CD4-positive, CD25-positive, alpha-beta regulatory T cell (primary cell): ENCODE measurements around the gene GPR3. TPM values are rescaled to one million over a fixed set of nuclear protein-coding genes. Genes with fewer than 3 reads are reported as not detected.
"Not testable (repeated sequence)": the region's sequence is repeated elsewhere in the genome, so short reads cannot be mapped to it uniquely, and the experiment has no call there.

Experiments
- ATAC-seq, 2 donors: fragments of 150-1000 bp; cut with Tn5 transposase; one replicate each; pipeline ENCODE4 v1.10.0; 2021; ENCODE audit warnings: low read depth in 2 of 2, moderate number of reproducible peaks in 2 of 2, moderate library complexity in 1 of 2
- DNase-seq, 3 donors: peaks; one replicate each; pipeline versions ENCODE4 v3.0.0 to v3.0.0-alpha.2; 2012 to 2022; ENCODE audit warnings: mixed read lengths in 1 of 3
- H3K27ac ChIP-seq: one replicate; pipeline ENCODE4 v1.7.0; 2013; ENCODE audit warnings: mild to moderate bottlenecking, low read length; ENCODE audit not compliant: insufficient read depth, poor library complexity, severe bottlenecking
- H3K27me3 ChIP-seq: one replicate; pipeline ENCODE4 v1.7.0; 2013; ENCODE audit warnings: low read length; ENCODE audit not compliant: control insufficient read depth, insufficient read depth
- H3K36me3 ChIP-seq: one replicate; pipeline ENCODE4 v1.7.0; 2013; ENCODE audit warnings: mild to moderate bottlenecking, low read length, moderate library complexity; ENCODE audit not compliant: control insufficient read depth, insufficient read depth
- H3K4me1 ChIP-seq: 2 replicates; pipeline ENCODE4 v1.7.0; 2013; ENCODE audit warnings: mild to moderate bottlenecking, low read length; ENCODE audit not compliant: insufficient read depth, control insufficient read depth, poor library complexity, severe bottlenecking
- H3K4me3 ChIP-seq: one replicate; pipeline ENCODE4 v1.7.0; 2013; ENCODE audit warnings: low read depth, mild to moderate bottlenecking, low read length, moderate library complexity
- H3K9me3 ChIP-seq, 2 experiments: 1 replicate in 1 of 2; 2 replicates in 1 of 2; pipeline ENCODE4 v1.7.0; 2013; ENCODE audit warnings: low read length in 2 of 2, mild to moderate bottlenecking in 1 of 2, moderate library complexity in 1 of 2; ENCODE audit not compliant: control insufficient read depth in 2 of 2
- H3K27ac Mint-ChIP-seq, 3 donors: one replicate each; pipeline ENCODE4 v1.8.0; 2020 to 2022; ENCODE audit warnings: mild to moderate bottlenecking in 3 of 3, mixed read lengths in 3 of 3, moderate library complexity in 2 of 3
- H3K27me3 Mint-ChIP-seq: one replicate; pipeline ENCODE4 v1.8.0; 2022; ENCODE audit warnings: mild to moderate bottlenecking, mixed read lengths
- H3K36me3 Mint-ChIP-seq: one replicate; pipeline ENCODE4 v1.8.0; 2020; ENCODE audit warnings: mixed read lengths
- H3K4me1 Mint-ChIP-seq, 4 donors: one replicate each; pipeline ENCODE4 v1.8.0; 2020 to 2022; ENCODE audit warnings: mixed read lengths in 4 of 4, mild to moderate bottlenecking in 1 of 4
- H3K4me3 Mint-ChIP-seq, 4 donors: one replicate each; pipeline ENCODE4 v1.8.0; 2020 to 2022; ENCODE audit warnings: mild to moderate bottlenecking in 4 of 4, mixed read lengths in 4 of 4, moderate library complexity in 3 of 4
- H3K9me3 Mint-ChIP-seq, 7 donors: one replicate each; pipeline ENCODE4 v1.8.0; 2020 to 2022; ENCODE audit warnings: mixed read lengths in 7 of 7, mild to moderate bottlenecking in 3 of 7, moderate library complexity in 2 of 7
- polyA plus RNA-seq, 4 donors: library from polyadenylated mRNA; unstranded; fragments of 300-500 nt; fragmentation: Illumina TruSeq; gene quantifications; one replicate each; pipeline ENCODE4 v1.2.3, GENCODE V29; 2021
- total RNA-seq: library from RNA; stranded (reverse); gene quantifications from one replicate; pipeline ENCODE4 v1.2.3, GENCODE V29; 2022

The GPR3 gene
- total and polyA plus RNA-seq, 5 donors from 2014 or later, result 0.07 to 0.47 (median 0.21) TPM; not detected in 2

GRCh38 chr1:27400082-27400962, 7.9 kb downstream of the GPR3 start:
- DNase-seq (no peak), ATAC-seq (no peak)
- Mint-ChIP-seq H3K27me3 (no peaks in the 10 kb centered on the region), H3K4me1 (peaks cover 0 to 37% (median 11%) of the 10 kb centered on the region in 4 donors), H3K27ac (no peak overlapping the region), H3K9me3 (no peaks in the 10 kb centered on the region), H3K36me3 (no peaks in the 10 kb centered on the region), H3K4me3 (peak overlapping the region in 1 of 4 donors; percentile 30)
- no peak overlapping the region for H3K4me3 ChIP-seq
- peaks cover 10% of the 10 kb centered on the region for H3K4me1 ChIP-seq
- no peak overlapping the region for H3K27ac ChIP-seq
- H3K9me3 ChIP-seq, result no peaks in the 10 kb centered on the region
- H3K36me3 ChIP-seq, result peaks cover 5% of the 10 kb centered on the region
- no peaks in the 10 kb centered on the region for H3K27me3 ChIP-seq

GRCh38 chr1:27400963-27401341, 8.5 kb downstream of the GPR3 start:
- Histone ChIP-seq H3K27ac (no peak overlapping the region), H3K4me1 (peaks cover 7% of the 10 kb centered on the region), H3K4me3 (no peak overlapping the region), H3K27me3 (no peaks in the 10 kb centered on the region), H3K36me3 (peaks cover 8% of the 10 kb centered on the region), H3K9me3 (no peaks in the 10 kb centered on the region)
- Mint-ChIP-seq H3K4me3 (peak overlapping the region in 1 of 4 donors; percentile 30), H3K27ac (no peak overlapping the region), H3K36me3 (no peaks in the 10 kb centered on the region), H3K9me3 (no peaks in the 10 kb centered on the region), H3K27me3 (no peaks in the 10 kb centered on the region), H3K4me1 (peaks cover 0 to 35% (median 10%) of the 10 kb centered on the region in 4 donors)
- DNase-seq, result no peak
- no peak for ATAC-seq

GRCh38 chr1:27402349-27402754, 9.9 kb downstream of the GPR3 start:
- Mint-ChIP-seq H3K4me1 (peaks cover 0 to 35% (median 10%) of the 10 kb centered on the region in 4 donors), H3K4me3 (no peak overlapping the region), H3K27ac (peak overlapping the region in 1 of 3 donors; percentile 78), H3K36me3 (peaks cover 3% of the 10 kb centered on the region), H3K9me3 (no peaks in the 10 kb centered on the region), H3K27me3 (no peaks in the 10 kb centered on the region)
- no peak overlapping the region for H3K4me3 ChIP-seq
- no peaks in the 10 kb centered on the region for H3K9me3 ChIP-seq
- H3K4me1 ChIP-seq, result peaks cover 7% of the 10 kb centered on the region
- no peaks in the 10 kb centered on the region for H3K27me3 ChIP-seq
- DNase-seq, result peak in 1 of 3 donors; percentile 33
- ATAC-seq, result no peak
- peaks cover 16% of the 10 kb centered on the region for H3K36me3 ChIP-seq
- H3K27ac ChIP-seq, result no peak overlapping the region

- DNase-seq, result peak in 2 of 3 donors; percentile 37 to 56
- Histone ChIP-seq H3K4me1 (peaks cover 7% of the 10 kb centered on the region), H3K27ac (peak overlapping the region; percentile 30), H3K4me3 (no peak overlapping the region), H3K9me3 (no peaks in the 10 kb centered on the region), H3K36me3 (peaks cover 25% of the 10 kb centered on the region), H3K27me3 (no peaks in the 10 kb centered on the region)
- no peaks in the 10 kb centered on the region for H3K9me3 Mint-ChIP-seq
- H3K27ac Mint-ChIP-seq, result peak overlapping the region; percentile 78 to 88 (median 83)
- peak overlapping the region in 3 of 4 donors; percentile 24 to 61 (median 44) for H3K4me3 Mint-ChIP-seq
- peaks cover 0 to 35% (median 10%) of the 10 kb centered on the region in 4 donors for H3K4me1 Mint-ChIP-seq
- no peaks in the 10 kb centered on the region for H3K27me3 Mint-ChIP-seq
- H3K36me3 Mint-ChIP-seq, result peaks cover 7% of the 10 kb centered on the region
- ATAC-seq, result peak; percentile 47 to 51
Measured at GRCh38 chr1:27403065-27403726, 10.8 kb downstream of the GPR3 start.

GRCh38 chr1:27403931-27404330, 11.5 kb downstream of the GPR3 start:
- Histone ChIP-seq H3K27me3 (no peaks in the 10 kb centered on the region), H3K36me3 (peaks cover 32% of the 10 kb centered on the region), H3K27ac (peak overlapping the region; percentile 30), H3K9me3 (no peaks in the 10 kb centered on the region), H3K4me3 (no peak overlapping the region), H3K4me1 (peaks cover 7% of the 10 kb centered on the region)
- ATAC-seq (no peak), DNase-seq (no peak)
- Mint-ChIP-seq H3K4me3 (peak overlapping the region in 2 of 4 donors; percentile 12 to 23), H3K9me3 (no peaks in the 10 kb centered on the region), H3K27ac (peak overlapping the region; percentile 72 to 80 (median 78)), H3K4me1 (peaks cover 0 to 33% (median 9%) of the 10 kb centered on the region in 4 donors), H3K27me3 (no peaks in the 10 kb centered on the region), H3K36me3 (peaks cover 13% of the 10 kb centered on the region)

DNA sequence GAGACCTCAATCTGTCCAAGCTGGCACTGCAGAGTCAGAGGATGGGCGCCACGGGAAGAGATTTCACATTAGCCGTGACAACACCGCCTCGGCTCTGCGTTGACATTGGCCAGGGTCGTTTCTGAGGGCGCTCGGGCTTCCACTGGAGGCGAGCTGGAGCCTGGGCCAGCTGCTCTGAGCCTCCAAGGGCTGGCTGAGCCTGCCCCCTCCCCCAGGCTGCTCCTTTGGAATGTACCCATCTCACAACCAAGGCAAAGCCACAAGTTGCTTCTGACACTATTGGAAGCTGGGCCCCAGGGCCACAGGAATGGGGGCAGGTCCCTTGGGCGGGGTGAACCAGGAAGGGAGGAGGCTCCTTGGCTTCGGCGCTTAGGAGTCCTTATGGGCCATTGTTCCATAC, 12.7 kb downstream of the GPR3 start:
- DNase-seq (no peak), ATAC-seq (no peak)
- peaks cover 7% of the 10 kb centered on the region for H3K4me1 ChIP-seq
- H3K4me1 Mint-ChIP-seq, result peaks cover 0 to 33% (median 9%) of the 10 kb centered on the region in 4 donors
- H3K36me3 Mint-ChIP-seq, result peaks cover 13% of the 10 kb centered on the region
- no peaks in the 10 kb centered on the region for H3K9me3 Mint-ChIP-seq
- peaks cover 41% of the 10 kb centered on the region for H3K36me3 ChIP-seq
- H3K27ac ChIP-seq, result no peak overlapping the region
- peak overlapping the region in 1 of 3 donors; percentile 26 for H3K27ac Mint-ChIP-seq
- no peak overlapping the region for H3K4me3 Mint-ChIP-seq
- H3K9me3 ChIP-seq, result no peaks in the 10 kb centered on the region
- no peaks in the 10 kb centered on the region for H3K27me3 Mint-ChIP-seq
- no peaks in the 10 kb centered on the region for H3K27me3 ChIP-seq
- no peak overlapping the region for H3K4me3 ChIP-seq

DNA sequence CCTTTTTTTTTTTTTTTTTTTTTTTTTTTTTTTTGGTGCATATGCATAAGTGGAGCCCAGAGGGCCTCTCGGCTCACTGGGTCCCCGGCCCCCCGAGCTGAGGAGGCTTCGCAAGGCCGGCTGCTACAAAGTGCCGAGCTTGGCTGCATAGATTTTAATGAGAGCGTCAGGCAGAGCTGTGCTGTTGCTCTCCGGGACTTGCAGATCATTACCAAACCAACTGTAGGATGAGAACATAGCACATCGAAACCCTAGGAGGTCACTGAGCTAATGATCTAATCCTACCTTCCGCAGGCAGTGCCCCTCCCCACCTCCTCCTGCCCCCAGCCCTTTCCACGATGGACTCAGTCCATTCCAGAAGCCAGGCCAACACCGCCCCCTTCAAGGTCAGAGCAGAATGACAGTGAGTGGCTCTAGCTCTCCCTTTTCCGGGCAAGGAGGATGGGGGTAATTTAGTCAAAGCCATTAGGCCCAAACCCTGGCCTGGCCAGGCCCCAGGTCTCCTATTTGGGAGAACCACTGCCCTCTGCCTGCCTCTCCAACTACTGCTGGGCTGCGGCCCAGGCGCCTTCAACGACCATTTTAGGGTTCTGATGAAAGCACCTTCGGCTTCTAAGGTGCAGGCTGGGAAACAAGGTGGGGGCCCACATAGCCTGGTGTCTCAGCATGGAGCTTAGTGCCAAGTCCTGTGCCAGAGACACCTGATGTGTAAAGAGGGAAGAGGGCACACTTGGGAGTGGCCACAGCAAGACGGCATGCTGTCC, 13.4 kb downstream of the GPR3 start:
- DNase-seq, H3K4me3 Mint-ChIP-seq, H3K27me3 ChIP-seq, H3K4me3 ChIP-seq, H3K27ac ChIP-seq, ATAC-seq, H3K4me1 ChIP-seq, H3K27ac Mint-ChIP-seq, H3K9me3 Mint-ChIP-seq, H3K27me3 Mint-ChIP-seq, H3K9me3 ChIP-seq: not testable (repeated sequence)
- H3K4me1 Mint-ChIP-seq, result peaks cover 0 to 27% (median 8%) of the 10 kb centered on the region in 4 donors
- peaks cover 14% of the 10 kb centered on the region for H3K36me3 Mint-ChIP-seq
- H3K36me3 ChIP-seq, result peaks cover 48% of the 10 kb centered on the region
